Measurements from ENCODE around the gene TP53TG3C.
"Not testable (repeated sequence)": the region's sequence is repeated elsewhere in the genome, so short reads cannot be mapped to it uniquely, and the experiment has no call there.

The TP53TG3C gene, protein sequence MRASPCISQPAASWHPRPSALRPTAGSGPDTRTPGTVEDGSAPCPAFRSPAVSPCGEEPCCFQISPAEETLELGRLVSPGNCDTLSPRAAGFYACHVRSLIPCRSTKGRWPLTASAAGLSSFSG

DNA sequence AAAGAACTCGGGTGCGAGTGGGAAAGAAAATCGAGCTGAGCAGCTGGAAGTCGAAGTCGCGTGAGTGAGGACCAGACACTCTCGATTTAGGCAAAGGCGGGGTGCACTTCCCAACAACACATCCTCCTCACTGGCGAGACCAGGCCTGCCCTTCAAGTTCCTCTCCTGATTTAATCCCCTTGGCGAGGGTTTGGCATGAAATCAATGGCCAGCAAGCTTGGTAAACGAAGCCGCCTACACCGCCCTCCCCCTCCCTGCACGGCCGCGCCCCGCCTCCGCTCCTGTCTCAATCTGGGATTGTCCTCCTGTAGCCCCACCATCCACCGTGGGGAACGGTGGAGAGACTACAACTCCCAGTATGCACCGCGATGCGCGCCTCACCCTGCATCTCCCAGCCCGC is at the start of gene TP53TG3C:
TSS of gene TP53TG3C (plus strand) at position 301 of the 400 bp plus-strand sequence. CDS start at position 369, 68 bp downstream.
- H3K9me2 ChIP-seq (replicated peaks; ENCODE audit: low read depth, low read length); H3K36me3 ChIP-seq (ENCODE audit: insufficient read depth, low read length); H3K4me1 ChIP-seq (ENCODE audit: insufficient read depth, low read length, poor library complexity, severe bottlenecking); H3K4me3 ChIP-seq (ENCODE audit: low read length, poor library complexity, severe bottlenecking); H3F3A ChIP-seq (ENCODE audit: low read depth); H3K79me2 ChIP-seq (ENCODE audit: insufficient read depth, low read length); H3K4me2 ChIP-seq (ENCODE audit: low read depth, low read length, poor library complexity, severe bottlenecking); H3K9me3 ChIP-seq (ENCODE audit: insufficient read depth, low read depth, low read length); H3K9ac ChIP-seq (ENCODE audit: low read depth, low read length, poor library complexity, severe bottlenecking); H4K20me1 ChIP-seq (ENCODE audit: insufficient read depth, low read length, poor library complexity, severe bottlenecking); H2AFZ ChIP-seq (ENCODE audit: low read length); H3K27me3 ChIP-seq (ENCODE audit: insufficient read depth, low read length, poor library complexity, severe bottlenecking): not testable (repeated sequence)
